Pancreas (tissue), 10 donors: ENCODE results near the gene IFNL1. TPM values are rescaled to one million over a fixed set of nuclear protein-coding genes. Genes with fewer than 3 reads are reported as not detected.
A peak's percentile ranks its signal among the peaks of the same experiment; 100 is the strongest.

Source experiments
- ATAC-seq, 4 donors: fragments of 200-7000 bp; cut with Tn5 transposase; one replicate each; pipeline versions ENCODE4 v1.8.0 to v1.9.1; 2020; ENCODE audit warnings: mild to moderate bottlenecking in 4 of 4, moderate library complexity in 4 of 4
- DNase-seq, 6 donors: peaks; one replicate each; pipeline ENCODE4 v3.0.0-alpha.2; 2020
- FAIRE-seq: peaks from 2 replicates; lab custom pipeline; 2012; peaks lifted over from hg19 to GRCh38; lab: Jason Lieb, UNC
- H3K27ac ChIP-seq, 4 donors: fragments of 200-600 bp; sonication (generic); 1 replicate in 3 of 4; 2 replicates in 1 of 4; pipeline versions ENCODE4 v1.5.0 to v1.8.0; 2020
- H3K27me3 ChIP-seq, 4 donors: fragments of 200-600 bp; one replicate each; pipeline ENCODE4 v1.8.0; 2021
- H3K36me3 ChIP-seq, 3 donors: fragments of 200-600 bp; sonication (generic) in 1 of 3; one replicate each; pipeline versions ENCODE4 v1.5.0 to v1.8.0; 2020 to 2021
- H3K4me1 ChIP-seq, 3 donors: fragments of 200-600 bp; one replicate each; pipeline ENCODE4 v1.8.0; 2021
- H3K4me3 ChIP-seq, 4 donors: fragments of 200-600 bp; sonication (generic) in 2 of 4; one replicate each; pipeline versions ENCODE4 v1.5.0 to v1.8.0; 2020 to 2021
- H3K9me3 ChIP-seq, 4 donors: fragments of 200-600 bp; one replicate each; pipeline ENCODE4 v1.8.0; 2021
- CTCF ChIP-seq, 4 donors: fragments of 200-600 bp; sonication (generic) in 3 of 4; IDR thresholded peaks; one replicate each; pipeline versions ENCODE4 v1.5.0 to v1.8.0; 2021; ENCODE audit warnings: antibody characterized with exemption in 4 of 4
- WGBS, 2 donors: extraction: QIAGEN DNeasy Blood & Tissue Kit; methylation state at CpG; one replicate each; pipeline ENCODE4 v1.1.7; 2013; 5-methylcytosine and 5-hydroxymethylcytosine counted together
- intact Hi-C, 3 donors: fragments of 100-400 bp; cut with DNase I; formaldehyde crosslinking; loops; one replicate each; pipeline versions ENCODE4 v1.11.1 to v1.14.2; 2022
- polyA plus RNA-seq, 2 donors: library from polyadenylated mRNA; stranded (reverse); fragments of 200-250 nt; gene quantifications; one replicate each; pipeline ENCODE4 v1.2.3, GENCODE V29; 2013
- total RNA-seq, 6 donors: library from RNA; stranded (reverse); fragmentation: NEBNext Ultra II Directional in 4 of 6; extraction: Animal tissue kit (Norgen Biotek cat#: 25700) in 4 of 6; gene quantifications; one replicate each; pipeline versions ENCODE4 v1.2.1 to v1.2.4, GENCODE V29; 2021 to 2023
- donor health status: healthy with polysubstance abuse.
- donor health status: DM: no; HTN: no; CAD: no; lungs with moderate emphysema.
- donor health status: DM: no; HTN: no; CAD: no.
- donor health status: control.
- donor health status: control.
- donor health status: Bipolar disorder and iron deficiency.
- donor health status: DM: yes; HTN: yes; CAD: no.
- donor health status: DM: no; HTN: no; CAD: no.
- donor health status: DM: no; HTN: no; CAD: no.
- donor health status: DM: yes; HTN: yes; CAD: no.

IFNL1 gene
- total and polyA plus RNA-seq, 8 donors, result not detected

- WGBS, 2 donors, result 70 to 72% methylated on average over 5 of the region's 5 CpGs
- intact Hi-C loops, result no loop called here
- Histone ChIP-seq H3K4me3 (peak overlapping the region in 2 of 4 donors; percentile 62 to 67), H3K9me3 (no peaks in the 10 kb centered on the region), H3K27me3 (no peaks in the 10 kb centered on the region), H3K36me3 (peaks cover 0 to 6% (median 0%) of the 10 kb centered on the region in 3 donors), H3K27ac (no peak overlapping the region), H3K4me1 (no peaks in the 10 kb centered on the region)
- DNase-seq, result no peak
- FAIRE-seq, result no peak
- TF ChIP-seq CTCF (IDR thresholded peaks at IDR 0.05), result no peak
- no peak for ATAC-seq
Measured at GRCh38 chr19:39319098-39319891, 23.1 kb downstream of the IFNL1 start.

GRCh38 chr19:39319892-39320248, 23.7 kb downstream of the IFNL1 start:
- intact Hi-C loops, result loop anchor here in 1 of 3 donors (10.0 kb wide), 1 partner anchor 105 kb away; no protein-coding TSS in a partner anchor
- no peak for FAIRE-seq

GRCh38 chr19:39321117-39321831, 25.1 kb downstream of the IFNL1 start:
- FAIRE-seq, result no peak
- 19 to 27% methylated on average over 10 of the region's 10 CpGs for WGBS, 2 donors
- Histone ChIP-seq H3K27ac (no peak overlapping the region), H3K9me3 (no peaks in the 10 kb centered on the region), H3K4me1 (no peaks in the 10 kb centered on the region), H3K27me3 (no peaks in the 10 kb centered on the region), H3K4me3 (peak overlapping the region in 2 of 4 donors; percentile 62 to 67), H3K36me3 (no peaks in the 10 kb centered on the region)
- intact Hi-C loops, result loop anchor here in 1 of 3 donors (10.0 kb wide), 1 partner anchor 106 kb away; no protein-coding TSS in a partner anchor
- TF ChIP-seq CTCF (IDR thresholded peaks at IDR 0.05), result no peak
- DNase-seq, result no peak
- no peak for ATAC-seq

More at GRCh38 chr19:39319892-39320248, 23.7 kb downstream of the IFNL1 start:
- H3K4me3 ChIP-seq, result peak overlapping the region in 2 of 4 donors; percentile 62 to 67
- 16% methylated on average over 14 to 16 of the region's 16 CpGs for WGBS, 2 donors
- ATAC-seq, result peak in 1 of 4 donors; percentile 33
- H3K27me3 ChIP-seq, result no peaks in the 10 kb centered on the region
- no peak for TF ChIP-seq CTCF (IDR thresholded peaks at IDR 0.05)
- peak in 2 of 6 donors; percentile 54 to 74 for DNase-seq
- H3K27ac ChIP-seq, result no peak overlapping the region
- H3K9me3 ChIP-seq, result no peaks in the 10 kb centered on the region
- peaks cover 0 to 3% (median 0%) of the 10 kb centered on the region in 3 donors for H3K36me3 ChIP-seq
- no peaks in the 10 kb centered on the region for H3K4me1 ChIP-seq

GRCh38 chr19:39321832-39322176, 25.6 kb downstream of the IFNL1 start:
- Histone ChIP-seq H3K4me3 (no peak overlapping the region), H3K27ac (no peak overlapping the region), H3K36me3 (no peaks in the 10 kb centered on the region), H3K27me3 (no peaks in the 10 kb centered on the region), H3K4me1 (no peaks in the 10 kb centered on the region), H3K9me3 (no peaks in the 10 kb centered on the region)
- ATAC-seq, result no peak
- intact Hi-C loops, result loop anchor here in 1 of 3 donors (10.0 kb wide), 1 partner anchor 107 kb away; no protein-coding TSS in a partner anchor
- FAIRE-seq, result no peak
- no peak for TF ChIP-seq CTCF (IDR thresholded peaks at IDR 0.05)
- no peak for DNase-seq
